CD4-positive, alpha-beta memory T cell (primary cell): ENCODE measurements around the gene NEK10. TPM values are rescaled to one million over a fixed set of nuclear protein-coding genes. Genes with fewer than 3 reads are reported as not detected.
"Not testable (repeated sequence)": the region's sequence is repeated elsewhere in the genome, so short reads cannot be mapped to it uniquely, and the experiment has no call there.

ENCODE experiments used
- CTCF ChIA-PET: fragments of 350-600 bp; sonication (Branson Sonifier 250); formaldehyde crosslinking; loops from one replicate; lab custom pipeline; 2021; ENCODE audit warnings: inconsistent platforms; ENCODE audit not compliant: partially characterized antibody; lab: Charles Lee
- POLR2A ChIA-PET: fragments of 350-600 bp; sonication (Branson Sonifier 250); formaldehyde crosslinking; loops from one replicate; lab custom pipeline; 2021; ENCODE audit not compliant: partially characterized antibody; lab: Charles Lee
- DNase-seq, 5 donors: peaks; one replicate each; pipeline versions ENCODE4 v3.0.0 to v3.0.0-alpha.2; 2020 to 2022; ENCODE audit warnings: mixed read lengths in 1 of 5
- H3K27ac ChIP-seq: one replicate; pipeline ENCODE4 v1.7.0; 2013; ENCODE audit warnings: low read depth, low read length
- H3K27me3 ChIP-seq: 2 replicates; pipeline ENCODE4 v1.7.0; 2013; ENCODE audit warnings: mild to moderate bottlenecking, low read length, moderate library complexity; ENCODE audit not compliant: insufficient read depth
- H3K36me3 ChIP-seq: 2 replicates; pipeline ENCODE4 v1.7.0; 2013; ENCODE audit warnings: mild to moderate bottlenecking, low read length, moderate library complexity; ENCODE audit not compliant: insufficient read depth
- H3K4me1 ChIP-seq: 2 replicates; pipeline ENCODE4 v1.7.0; 2013; ENCODE audit warnings: mild to moderate bottlenecking, low read length, moderate library complexity; ENCODE audit not compliant: insufficient read depth
- H3K4me3 ChIP-seq, 2 donors: one replicate each; pipeline ENCODE4 v1.7.0; 2013; ENCODE audit warnings: low read length in 2 of 2, mild to moderate bottlenecking in 1 of 2
- H3K9me3 ChIP-seq, 2 donors: one replicate each; pipeline ENCODE4 v1.7.0; 2013; ENCODE audit warnings: low read length in 2 of 2, control low read depth in 1 of 2; ENCODE audit not compliant: control insufficient read depth in 1 of 2
- H3K27ac Mint-ChIP-seq, 7 donors: one replicate each; pipeline ENCODE4 v1.8.0; 2020 to 2021; ENCODE audit warnings: mixed read lengths in 7 of 7, mild to moderate bottlenecking in 6 of 7, inconsistent platforms in 3 of 7, moderate library complexity in 3 of 7
- H3K27me3 Mint-ChIP-seq, 2 donors: one replicate each; pipeline ENCODE4 v1.8.0; 2020 to 2021; ENCODE audit warnings: mixed read lengths in 2 of 2
- H3K36me3 Mint-ChIP-seq, 2 donors: one replicate each; pipeline ENCODE4 v1.8.0; 2020 to 2021; ENCODE audit warnings: mixed read lengths in 2 of 2, inconsistent platforms in 1 of 2, mild to moderate bottlenecking in 1 of 2
- H3K4me1 Mint-ChIP-seq, 4 donors: one replicate each; pipeline ENCODE4 v1.8.0; 2020 to 2021; ENCODE audit warnings: mixed read lengths in 4 of 4, mild to moderate bottlenecking in 1 of 4
- H3K4me3 Mint-ChIP-seq, 8 donors: one replicate each; pipeline ENCODE4 v1.8.0; 2020 to 2021; ENCODE audit warnings: mixed read lengths in 8 of 8, mild to moderate bottlenecking in 7 of 8, moderate library complexity in 6 of 8, inconsistent platforms in 3 of 8
- H3K9me3 Mint-ChIP-seq, 8 donors: one replicate each; pipeline ENCODE4 v1.8.0; 2020 to 2021; ENCODE audit warnings: mixed read lengths in 8 of 8, mild to moderate bottlenecking in 5 of 8, inconsistent platforms in 3 of 8, moderate library complexity in 1 of 8
- intact Hi-C: fragments of 100-400 bp; cut with micrococcal nuclease; formaldehyde crosslinking; loops from one replicate; pipeline ENCODE4 v1.15.1; 2023
- polyA plus RNA-seq, 2 donors: library from polyadenylated mRNA; unstranded; fragments of 300-500 nt; fragmentation: Illumina TruSeq; gene quantifications; one replicate each; pipeline ENCODE4 v1.2.3, GENCODE V29; 2021
- total RNA-seq, 2 experiments: library from RNA; stranded (reverse); gene quantifications; one replicate each; pipeline ENCODE4 v1.2.3, GENCODE V29; 2021

The NEK10 gene
- total RNA-seq = 1 to 10 TPM; 1.4 to 2.7 TPM
- under 1 TPM in 1 of 2 donors, not detected in 1; 0.10 TPM for polyA plus RNA-seq

GRCh38 chr3:27368831-27369607 lies at the start of gene NEK10:
Gene NEK10 (minus strand): TSS chr3:27369383. CDS start chr3:27352882, 16,501 bp downstream.
- Histone ChIP-seq H3K4me1 (peaks cover 11% of the 10 kb centered on the region), H3K27ac (peak within 1 kb of the TSS; percentile 39), H3K4me3 (peak within 1 kb of the TSS; percentile 64 to 81), H3K36me3 (no peaks in the 10 kb centered on the region), H3K27me3 (no peaks in the 10 kb centered on the region), H3K9me3 (no peaks in the 10 kb centered on the region)
- DNase-seq = peak; percentile 91 to 94 (median 93)
- Mint-ChIP-seq H3K27ac (peak within 1 kb of the TSS; percentile 80 to 98 (median 94)), H3K27me3 (no peaks in the 10 kb centered on the region), H3K9me3 (peaks cover 0 to 2% (median 0%) of the 10 kb centered on the region in 8 donors), H3K36me3 (peaks cover 0 to 9% of the 10 kb centered on the region in 2 donors), H3K4me1 (peaks cover 12 to 20% (median 17%) of the 10 kb centered on the region in 4 donors), H3K4me3 (peak within 1 kb of the TSS; percentile 91 to 97 (median 96))
- ChIA-PET CTCF (interaction anchor here (0.7 to 3.0 kb wide), 4 partner anchors 11 to 160 kb away, joined by 3 to 10 read pairs (median 4); no protein-coding TSS in a partner anchor), POLR2A (interaction anchor here (0.7 to 2.5 kb wide), 11 partner anchors 8 to 980 kb away, joined by 3 to 19 read pairs (median 3); partner anchors contain the start of gene SLC4A7)
- intact Hi-C loops = loop anchor here (1.0 to 2.0 kb wide), 3 partner anchors 10 to 980 kb away; partner anchors contain the start of genes AZI2, SLC4A7 and ZCWPW2

- Mint-ChIP-seq H3K27ac (peak overlapping the region in 3 of 7 donors; percentile 6 to 53 (median 8)), H3K36me3 (peaks cover 44 to 67% of the 10 kb centered on the region in 2 donors), H3K27me3 (no peaks in the 10 kb centered on the region), H3K9me3 (no peaks in the 10 kb centered on the region), H3K4me1 (peaks cover 14 to 16% (median 15%) of the 10 kb centered on the region in 4 donors), H3K4me3 (no peak overlapping the region)
- Histone ChIP-seq H3K4me1 (no peaks in the 10 kb centered on the region), H3K36me3 (peaks cover 27% of the 10 kb centered on the region), H3K4me3 (no peak overlapping the region), H3K27ac (no peak overlapping the region), H3K27me3 (no peaks in the 10 kb centered on the region), H3K9me3 (no peaks in the 10 kb centered on the region)
- DNase-seq = no peak
- ChIA-PET POLR2A (no interaction called here), CTCF (interaction anchor here (0.6 to 2.5 kb wide), 2 partner anchors 16 to 52 kb away, joined by 3 to 8 read pairs; no protein-coding TSS in a partner anchor)
- intact Hi-C loops = no loop called here
These were observed 46.0 kb upstream of the NEK10 start for GRCh38 chr3:27415202-27415601.

GRCh38 chr3:27392950-27393679 lies 23.9 kb upstream of the NEK10 start:
- POLR2A ChIA-PET = no interaction called here
- intact Hi-C loops = loop anchor here (5.0 kb wide), 1 partner anchor 34 kb away; no protein-coding TSS in a partner anchor

GRCh38 chr3:27392414-27392813 lies 23.2 kb upstream of the NEK10 start:
- H3K4me1 ChIP-seq, H3K27ac ChIP-seq, CTCF ChIA-PET, H3K4me3 ChIP-seq, H3K9me3 Mint-ChIP-seq, H3K4me3 Mint-ChIP-seq, H3K27me3 Mint-ChIP-seq, POLR2A ChIA-PET, H3K9me3 ChIP-seq, H3K27me3 ChIP-seq, DNase-seq: not testable (repeated sequence)
- H3K36me3 ChIP-seq = peaks cover 13% of the 10 kb centered on the region
- intact Hi-C loops = loop anchor here (5.0 kb wide), 1 partner anchor 35 kb away; no protein-coding TSS in a partner anchor
- H3K36me3 Mint-ChIP-seq = peaks cover 48 to 55% of the 10 kb centered on the region in 2 donors
- peak overlapping the region in 3 of 7 donors; percentile 62 to 81 (median 81) for H3K27ac Mint-ChIP-seq
- peaks cover 6 to 10% (median 8%) of the 10 kb centered on the region in 4 donors for H3K4me1 Mint-ChIP-seq

More at GRCh38 chr3:27392950-27393679, 23.9 kb upstream of the NEK10 start:
- peaks cover 20% of the 10 kb centered on the region for H3K36me3 ChIP-seq
- Mint-ChIP-seq H3K9me3 (no peaks in the 10 kb centered on the region), H3K4me3 (no peak overlapping the region), H3K27me3 (no peaks in the 10 kb centered on the region), H3K4me1 (peaks cover 6 to 10% (median 8%) of the 10 kb centered on the region in 4 donors), H3K36me3 (peaks cover 52 to 58% of the 10 kb centered on the region in 2 donors), H3K27ac (peak overlapping the region in 3 of 7 donors; percentile 17 to 35 (median 27))
- H3K27ac ChIP-seq = no peak overlapping the region
- no peak overlapping the region for H3K4me3 ChIP-seq
- no peaks in the 10 kb centered on the region for H3K4me1 ChIP-seq
- H3K27me3 ChIP-seq = no peaks in the 10 kb centered on the region
- no peak for DNase-seq
- no peaks in the 10 kb centered on the region for H3K9me3 ChIP-seq
- CTCF ChIA-PET = no interaction called here

GRCh38 chr3:27391796-27392195 lies 22.6 kb upstream of the NEK10 start:
- Histone ChIP-seq H3K27me3 (no peaks in the 10 kb centered on the region), H3K36me3 (peaks cover 13% of the 10 kb centered on the region), H3K27ac (no peak overlapping the region), H3K4me3 (no peak overlapping the region), H3K4me1 (no peaks in the 10 kb centered on the region), H3K9me3 (no peaks in the 10 kb centered on the region)
- Mint-ChIP-seq H3K9me3 (no peaks in the 10 kb centered on the region), H3K36me3 (peaks cover 43 to 58% of the 10 kb centered on the region in 2 donors), H3K27me3 (no peaks in the 10 kb centered on the region), H3K4me3 (no peak overlapping the region), H3K27ac (peak overlapping the region in 1 of 7 donors; percentile 81), H3K4me1 (peaks cover 6 to 10% (median 8%) of the 10 kb centered on the region in 4 donors)
- POLR2A ChIA-PET = no interaction called here
- intact Hi-C loops = loop anchor here (5.0 kb wide), 1 partner anchor 36 kb away; no protein-coding TSS in a partner anchor
- CTCF ChIA-PET = no interaction called here
- no peak for DNase-seq

GRCh38 chr3:27387625-27388024 lies 18.4 kb upstream of the NEK10 start:
- peak overlapping the region in 4 of 7 donors; percentile 34 to 65 (median 60) for H3K27ac Mint-ChIP-seq
- H3K4me1 ChIP-seq = no peaks in the 10 kb centered on the region
- H3K9me3 ChIP-seq = no peaks in the 10 kb centered on the region
- no peaks in the 10 kb centered on the region for H3K27me3 Mint-ChIP-seq
- POLR2A ChIA-PET = no interaction called here
- H3K4me3 Mint-ChIP-seq = no peak overlapping the region
- DNase-seq = no peak
- H3K9me3 Mint-ChIP-seq = no peaks in the 10 kb centered on the region
- no peak overlapping the region for H3K4me3 ChIP-seq
- H3K36me3 Mint-ChIP-seq = peaks cover 43 to 64% of the 10 kb centered on the region in 2 donors
- CTCF ChIA-PET = interaction anchor here (0.9 to 1.1 kb wide), 2 partner anchors 9 to 80 kb away, joined by 3 read pairs; no protein-coding TSS in a partner anchor
- peaks cover 20% of the 10 kb centered on the region for H3K36me3 ChIP-seq
- no peaks in the 10 kb centered on the region for H3K27me3 ChIP-seq
- H3K4me1 Mint-ChIP-seq = peaks cover 4 to 6% (median 5%) of the 10 kb centered on the region in 4 donors
- H3K27ac ChIP-seq = no peak overlapping the region
- intact Hi-C loops = no loop called here
